Lower leg skin (tissue), 3 donors: ENCODE data around the gene PARS2.

Experiments
- CTCF ChIP-seq, 3 donors: fragments of 450-650 bp; IDR thresholded peaks; one replicate each; pipeline ENCODE4 v1.5.1; 2016; ENCODE audit warnings: antibody characterized with exemption in 3 of 3, mild to moderate bottlenecking in 3 of 3, moderate library complexity in 2 of 3
- POLR2A ChIP-seq, 2 donors: fragments of 450-650 bp; IDR thresholded peaks; one replicate each; pipeline ENCODE4 v1.6.1; 2016 to 2017; ENCODE audit warnings: antibody characterized with exemption in 2 of 2, mild to moderate bottlenecking in 1 of 2, moderate library complexity in 1 of 2

- TF ChIP-seq CTCF (IDR thresholded peaks at IDR 0.05) (no peak), POLR2A (IDR thresholded peaks at IDR 0.05) (no peak)
These were observed 549 bp downstream of the PARS2 start for GRCh38 chr1:54763816-54764132.
